ENCODE results near the gene INHBB.

- TF ChIP-seq CTCF (IDR thresholded peaks at IDR 0.05; ENCODE audit: low read length) (no peak), EZH2 (optimal IDR thresholded peaks at IDR 0.05; ENCODE audit: low read depth, low read length) (no peak), EZH2phosphoT487 (IDR thresholded peaks at IDR 0.05; ENCODE audit: low read length) (no peak)
Measured at GRCh38 chr2:120299561-120299960, 46.4 kb upstream of the INHBB start.
